HL-60 (cell line): ENCODE measurements around the gene CACNA1H.
"Not testable (repeated sequence)": the region's sequence is repeated elsewhere in the genome, so short reads cannot be mapped to it uniquely, and the experiment has no call there.

ENCODE experiments used
- CTCF ChIP-seq: IDR thresholded peaks from one replicate; pipeline ENCODE4 v1.5.1; 2011; ENCODE audit warnings: low read length, control low read depth, inconsistent platforms; ENCODE audit not compliant: insufficient read depth
- POLR2AphosphoS5 ChIP-seq: IDR thresholded peaks from 2 replicates; pipeline ENCODE4 v1.6.1; 2012; ENCODE audit warnings: low read depth
- TF ChIP-seq, protein P1 (sequence below): IDR thresholded peaks from 2 replicates; pipeline ENCODE4 v1.6.1; 2012; ENCODE audit warnings: low read depth; ENCODE audit not compliant: insufficient replicate concordance

- TF ChIP-seq POLR2AphosphoS5, CTCF: not testable (repeated sequence)
- TF ChIP-seq, protein P1, sequence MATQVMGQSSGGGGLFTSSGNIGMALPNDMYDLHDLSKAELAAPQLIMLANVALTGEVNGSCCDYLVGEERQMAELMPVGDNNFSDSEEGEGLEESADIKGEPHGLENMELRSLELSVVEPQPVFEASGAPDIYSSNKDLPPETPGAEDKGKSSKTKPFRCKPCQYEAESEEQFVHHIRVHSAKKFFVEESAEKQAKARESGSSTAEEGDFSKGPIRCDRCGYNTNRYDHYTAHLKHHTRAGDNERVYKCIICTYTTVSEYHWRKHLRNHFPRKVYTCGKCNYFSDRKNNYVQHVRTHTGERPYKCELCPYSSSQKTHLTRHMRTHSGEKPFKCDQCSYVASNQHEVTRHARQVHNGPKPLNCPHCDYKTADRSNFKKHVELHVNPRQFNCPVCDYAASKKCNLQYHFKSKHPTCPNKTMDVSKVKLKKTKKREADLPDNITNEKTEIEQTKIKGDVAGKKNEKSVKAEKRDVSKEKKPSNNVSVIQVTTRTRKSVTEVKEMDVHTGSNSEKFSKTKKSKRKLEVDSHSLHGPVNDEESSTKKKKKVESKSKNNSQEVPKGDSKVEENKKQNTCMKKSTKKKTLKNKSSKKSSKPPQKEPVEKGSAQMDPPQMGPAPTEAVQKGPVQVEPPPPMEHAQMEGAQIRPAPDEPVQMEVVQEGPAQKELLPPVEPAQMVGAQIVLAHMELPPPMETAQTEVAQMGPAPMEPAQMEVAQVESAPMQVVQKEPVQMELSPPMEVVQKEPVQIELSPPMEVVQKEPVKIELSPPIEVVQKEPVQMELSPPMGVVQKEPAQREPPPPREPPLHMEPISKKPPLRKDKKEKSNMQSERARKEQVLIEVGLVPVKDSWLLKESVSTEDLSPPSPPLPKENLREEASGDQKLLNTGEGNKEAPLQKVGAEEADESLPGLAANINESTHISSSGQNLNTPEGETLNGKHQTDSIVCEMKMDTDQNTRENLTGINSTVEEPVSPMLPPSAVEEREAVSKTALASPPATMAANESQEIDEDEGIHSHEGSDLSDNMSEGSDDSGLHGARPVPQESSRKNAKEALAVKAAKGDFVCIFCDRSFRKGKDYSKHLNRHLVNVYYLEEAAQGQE: not testable (repeated sequence)
Measured at GRCh38 chr16:1249031-1249755, 96.3 kb downstream of the CACNA1H start.
